Activated CD4-positive, CD25-positive, alpha-beta regulatory T cell treated with anti-CD3 and anti-CD28 coated beads, Interleukin-2, amount 50 U/mL, for 72 hours (primary cell): Measurements from ENCODE around the gene RAB33B.
"Not testable (repeated sequence)": the region's sequence is repeated elsewhere in the genome, so short reads cannot be mapped to it uniquely, and the experiment has no call there.

Source experiments
- DNase-seq: peaks from one replicate; pipeline ENCODE4 v3.0.0; 2021

The RAB33B gene

DNA sequence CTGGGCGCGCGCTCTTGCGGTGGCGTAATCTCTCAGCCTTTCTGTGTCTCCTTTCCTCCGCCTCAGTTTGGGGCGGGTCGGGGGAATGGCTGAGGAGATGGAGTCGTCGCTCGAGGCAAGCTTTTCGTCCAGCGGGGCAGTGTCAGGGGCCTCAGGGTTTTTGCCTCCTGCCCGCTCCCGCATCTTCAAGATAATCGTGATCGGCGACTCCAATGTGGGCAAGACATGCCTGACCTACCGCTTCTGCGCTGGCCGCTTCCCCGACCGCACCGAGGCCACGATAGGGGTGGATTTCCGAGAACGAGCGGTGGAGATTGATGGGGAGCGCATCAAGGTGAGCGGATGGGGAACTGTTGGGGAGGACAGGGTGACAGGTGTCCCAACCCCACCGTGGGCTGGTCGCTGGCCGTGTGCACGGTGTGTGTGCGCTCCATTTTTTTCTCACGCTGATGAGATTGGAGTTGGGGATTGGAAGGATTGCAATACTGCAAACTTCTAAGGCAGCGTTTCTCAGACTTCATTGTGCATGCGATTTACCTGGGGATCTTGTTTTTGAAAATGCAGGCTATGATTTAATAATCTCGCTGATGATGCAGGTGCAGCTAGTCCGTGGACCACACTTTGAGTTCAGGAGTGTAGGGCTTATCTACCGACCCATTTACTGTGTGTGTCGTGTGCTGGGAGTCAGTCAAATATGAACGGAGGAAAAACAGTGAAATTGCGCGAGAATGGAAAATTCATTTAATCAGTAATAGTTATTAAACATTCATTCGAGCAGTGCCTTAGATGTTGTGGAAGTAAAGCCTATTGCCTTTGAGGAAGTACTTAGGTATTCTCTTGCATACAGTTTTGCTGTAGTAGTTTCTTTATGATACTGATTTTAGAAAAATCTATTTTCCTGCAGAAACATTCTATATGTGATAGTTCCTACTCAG, at the start of gene RAB33B:
TSS of gene RAB33B (plus strand) at position 11 of the 935 bp plus-strand sequence. CDS start at position 86, 75 bp downstream.
- no peak for DNase-seq

DNA sequence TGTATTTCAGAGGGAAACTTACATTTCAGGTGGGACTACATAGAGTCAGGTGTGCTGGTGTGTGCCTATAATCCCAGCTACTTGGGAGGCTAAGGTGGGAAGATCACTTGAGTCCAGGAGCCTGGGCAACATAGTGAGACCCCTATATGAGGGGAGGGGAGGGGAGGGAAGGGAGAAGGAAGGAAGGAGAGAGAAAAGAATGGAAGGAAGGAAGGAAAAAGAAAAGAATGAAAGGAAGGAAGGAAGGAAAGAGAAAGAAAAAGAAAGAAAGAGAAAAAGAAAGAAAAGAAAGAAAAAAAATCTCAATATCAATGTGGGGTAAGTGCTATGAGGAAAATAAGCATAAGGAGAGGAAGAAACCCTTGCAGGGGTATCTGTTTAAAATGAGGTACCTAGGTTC, 43.6 kb upstream of the RAB33B start:
- DNase-seq, result no peak

DNA sequence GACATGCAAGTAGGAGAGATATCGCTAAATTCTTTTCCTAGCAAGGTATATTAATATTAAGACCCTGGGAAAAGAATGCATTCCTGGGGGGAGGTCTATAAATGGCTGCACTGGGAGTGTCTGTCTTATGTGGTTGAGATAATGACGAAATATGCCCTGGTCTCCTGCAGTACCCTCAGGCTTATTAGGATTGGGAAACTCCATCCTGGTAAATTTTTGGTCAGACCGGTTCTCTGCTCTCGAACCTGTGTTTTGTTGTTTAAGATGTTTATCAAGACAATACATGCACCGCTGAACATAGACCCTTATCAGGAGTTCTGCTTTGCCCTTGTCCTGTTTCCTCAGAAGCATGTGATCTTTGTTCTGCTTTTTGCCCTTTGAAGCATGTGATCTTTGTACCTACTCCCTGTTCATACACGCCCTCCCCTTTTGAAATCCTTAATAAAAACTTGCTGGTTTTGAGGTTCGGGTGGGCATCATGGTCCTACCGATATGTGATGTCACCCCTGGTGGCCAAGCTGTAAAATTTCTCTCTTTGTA, 39.2 kb upstream of the RAB33B start:
- DNase-seq, result not testable (repeated sequence)

DNA sequence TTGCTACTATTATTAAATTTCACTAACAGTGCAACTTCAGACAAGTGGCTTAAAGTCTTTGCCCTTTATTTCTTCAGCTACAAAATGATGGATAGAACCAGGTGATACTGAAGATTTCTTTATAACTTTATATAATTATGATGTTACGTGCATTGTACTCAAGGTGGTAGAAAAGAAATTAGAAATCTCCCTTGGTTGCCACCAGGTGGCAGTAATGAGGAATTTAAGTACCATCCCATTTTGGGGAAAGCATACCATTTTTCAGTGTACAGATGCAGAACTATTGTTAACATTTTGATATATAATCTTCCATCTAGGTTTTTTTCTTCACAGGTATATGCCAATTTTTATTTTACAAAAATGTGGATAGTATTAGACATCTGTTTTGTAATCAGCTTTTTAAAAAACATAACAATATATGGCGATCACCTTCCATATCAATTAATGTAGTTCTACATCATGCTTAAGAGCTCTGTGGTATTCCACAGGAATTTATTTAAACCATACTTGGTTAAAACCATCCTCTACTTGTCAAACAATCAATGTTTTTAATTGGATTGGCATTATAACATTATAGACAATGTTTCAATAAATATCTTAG, 37.7 kb upstream of the RAB33B start:
- DNase-seq, result no peak

DNA sequence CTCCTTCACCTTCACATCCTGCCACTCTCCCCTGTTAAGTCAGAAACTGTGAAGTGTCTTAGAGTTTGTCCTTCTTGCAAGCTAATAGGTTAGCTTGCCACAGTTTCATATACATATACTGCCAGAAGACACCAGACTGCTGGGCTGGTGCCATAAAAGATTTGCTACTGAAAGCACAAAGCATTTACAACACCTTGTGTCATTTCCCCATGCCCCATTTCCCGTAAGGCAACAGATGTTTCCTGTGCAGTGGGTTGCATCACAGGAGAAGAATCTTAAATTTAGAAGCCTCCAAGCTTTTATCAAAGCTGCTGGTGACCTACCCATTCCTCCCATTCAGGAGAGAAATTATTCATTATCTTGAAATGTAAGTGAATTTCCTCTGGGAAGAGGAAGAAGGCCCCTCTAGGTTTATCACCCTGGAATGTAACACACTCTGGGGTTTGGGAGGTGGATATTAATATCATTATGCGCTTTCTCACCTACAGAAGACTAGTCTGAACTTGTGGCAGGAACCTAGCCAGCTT, 34.5 kb upstream of the RAB33B start:
- no peak for DNase-seq

DNA sequence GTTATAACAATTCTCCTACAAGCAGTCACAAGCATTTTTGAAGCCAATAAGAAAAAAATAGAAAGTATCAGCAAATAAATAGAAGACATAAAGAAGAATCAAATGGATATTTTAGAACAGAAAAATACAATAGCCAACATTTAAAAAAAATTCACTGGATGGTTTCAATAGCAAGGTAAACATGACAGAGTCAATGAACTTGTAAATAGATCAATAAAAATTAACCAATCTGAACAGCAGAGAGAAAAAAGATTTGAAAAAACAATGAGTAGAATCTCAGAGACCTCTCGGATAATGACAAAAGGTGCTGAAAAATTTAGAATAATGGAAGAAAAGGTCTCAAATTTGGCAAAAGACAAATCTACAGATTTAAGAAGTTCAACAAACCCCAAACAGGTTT, 33.3 kb upstream of the RAB33B start:
- no peak for DNase-seq

DNA sequence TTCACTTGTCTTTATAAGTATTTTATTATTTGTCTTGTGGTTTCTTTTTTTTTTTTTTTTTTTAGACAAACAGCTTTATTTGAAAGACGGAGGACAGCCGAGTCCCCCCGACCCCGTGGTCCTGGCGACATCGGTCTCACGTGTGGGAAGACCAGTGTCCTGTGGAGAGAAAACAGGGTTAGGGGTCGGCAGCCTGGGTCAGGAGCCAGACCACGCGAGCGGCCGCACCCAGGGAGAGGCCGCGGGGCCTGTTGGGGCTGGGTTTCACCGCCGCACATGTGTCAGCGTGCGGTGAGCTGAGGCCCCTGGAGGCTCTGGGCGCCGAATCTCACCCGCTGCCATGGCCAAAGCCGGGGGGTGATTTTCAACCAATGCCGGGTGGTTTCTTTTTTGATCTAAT, 17.8 kb upstream of the RAB33B start:
- DNase-seq, result no peak

DNA sequence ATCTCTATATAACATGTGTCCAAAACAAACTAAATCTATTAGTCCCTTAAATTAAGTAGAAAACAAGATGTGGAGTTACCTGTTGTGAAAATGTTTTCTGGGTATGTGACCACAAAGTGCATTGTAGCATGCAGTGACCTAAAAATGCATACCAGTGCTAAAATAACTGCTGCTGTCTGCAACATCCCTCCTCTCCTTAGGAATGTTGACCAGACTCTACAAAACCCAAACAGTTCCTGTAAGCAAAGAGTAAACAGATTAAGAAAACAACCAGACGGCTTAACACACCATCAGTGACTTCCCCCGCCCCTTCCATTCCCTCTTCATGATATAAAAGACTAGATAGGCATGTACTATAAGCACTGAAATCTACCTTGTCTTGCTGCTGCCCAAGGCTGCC, 15.8 kb upstream of the RAB33B start:
- DNase-seq, result no peak

DNA sequence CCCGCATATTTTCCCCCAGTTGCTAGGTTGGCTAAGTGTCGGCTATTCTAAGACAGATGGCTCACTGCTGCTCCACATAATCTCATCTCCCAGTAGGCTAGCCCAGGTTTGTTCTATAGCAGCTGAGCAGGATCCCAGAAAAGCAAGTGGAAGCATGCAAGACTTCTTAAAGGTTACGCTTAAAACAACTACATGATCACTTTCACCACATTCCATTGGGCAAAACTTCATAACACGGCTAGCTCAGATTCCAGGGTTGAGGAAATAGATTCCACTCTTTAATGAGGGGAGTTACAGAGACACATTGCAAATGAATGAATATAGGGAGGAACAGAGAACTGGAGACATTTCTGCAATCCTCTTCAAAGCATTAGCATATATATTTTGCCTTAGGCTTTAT, 12.9 kb upstream of the RAB33B start:
- no peak for DNase-seq

DNA sequence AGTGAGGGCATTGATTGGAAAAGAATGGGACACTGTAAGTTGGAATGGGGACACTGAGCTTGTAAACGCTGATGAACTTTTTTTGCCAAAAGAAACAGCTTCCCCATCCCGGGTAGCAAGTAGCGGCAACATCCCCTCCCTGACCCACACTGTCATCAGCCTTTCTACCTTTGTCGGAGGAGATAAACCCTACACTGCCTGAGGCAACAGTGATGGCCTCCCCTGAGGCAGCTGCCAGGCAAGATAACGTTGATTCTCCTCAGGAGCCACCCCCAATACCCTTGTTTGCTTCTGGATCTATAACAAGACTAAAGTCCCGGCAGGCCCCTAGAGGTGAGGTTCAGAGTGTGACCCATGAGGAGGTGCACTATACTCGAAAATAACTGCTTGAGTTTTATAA, 10.3 kb upstream of the RAB33B start:
- no peak for DNase-seq

DNA sequence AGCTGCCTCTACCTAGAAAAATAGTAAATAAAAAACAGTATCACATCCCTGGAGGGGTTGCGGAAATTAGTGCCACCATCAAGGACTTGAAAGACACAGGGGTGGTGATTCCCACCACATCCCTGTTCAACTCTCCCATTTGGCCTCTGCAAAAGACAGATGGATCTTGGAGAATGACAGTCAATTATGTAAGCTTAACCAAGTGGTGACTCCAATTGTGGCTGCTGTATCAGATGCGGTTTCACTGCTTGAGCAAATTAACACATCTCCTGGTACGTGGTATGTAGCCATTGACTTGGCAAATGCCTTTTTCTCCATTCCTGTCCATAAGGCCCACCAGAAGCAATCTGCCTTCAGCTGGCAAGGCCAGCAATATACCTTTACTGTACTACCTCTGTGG, 9.0 kb upstream of the RAB33B start:
- not testable (repeated sequence) for DNase-seq

DNA sequence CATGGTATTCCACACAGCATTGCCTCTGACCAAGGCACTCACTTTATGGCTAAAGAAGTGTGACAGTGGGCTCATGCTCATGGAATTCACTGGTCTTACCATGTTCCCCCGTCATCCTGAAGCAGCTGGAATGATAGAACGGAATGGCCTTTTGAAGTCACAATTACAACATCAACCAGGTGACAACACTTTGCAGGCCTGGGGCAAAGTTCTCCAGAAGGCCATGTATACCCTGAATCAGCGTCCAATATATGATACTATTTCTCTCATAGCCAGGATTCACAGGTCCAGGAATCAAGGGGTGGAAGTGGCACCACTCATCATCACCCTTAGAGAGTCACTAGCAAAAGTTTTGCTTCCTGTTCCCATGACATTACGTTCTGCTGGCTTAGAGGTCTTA, 6.8 kb upstream of the RAB33B start:
- not testable (repeated sequence) for DNase-seq

DNA sequence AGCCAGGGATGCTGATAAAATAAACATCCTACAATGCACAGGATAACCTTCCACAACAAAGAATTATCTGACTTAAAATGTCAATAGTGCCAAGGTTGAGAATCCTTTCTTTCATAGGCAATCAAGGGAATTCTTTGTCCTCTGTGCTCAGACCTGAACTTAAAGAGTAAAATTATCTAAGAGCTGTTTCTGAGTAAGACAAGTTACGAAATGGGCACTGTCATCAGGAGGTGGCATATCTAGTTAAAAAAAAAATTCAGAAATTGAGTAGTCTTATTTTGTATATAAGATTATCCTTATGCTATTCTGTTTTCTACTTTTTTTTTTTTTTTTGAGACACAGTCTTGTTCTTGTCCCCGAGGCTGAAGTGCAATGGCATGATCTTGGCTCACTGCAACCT, 3.3 kb upstream of the RAB33B start:
- no peak for DNase-seq

DNA sequence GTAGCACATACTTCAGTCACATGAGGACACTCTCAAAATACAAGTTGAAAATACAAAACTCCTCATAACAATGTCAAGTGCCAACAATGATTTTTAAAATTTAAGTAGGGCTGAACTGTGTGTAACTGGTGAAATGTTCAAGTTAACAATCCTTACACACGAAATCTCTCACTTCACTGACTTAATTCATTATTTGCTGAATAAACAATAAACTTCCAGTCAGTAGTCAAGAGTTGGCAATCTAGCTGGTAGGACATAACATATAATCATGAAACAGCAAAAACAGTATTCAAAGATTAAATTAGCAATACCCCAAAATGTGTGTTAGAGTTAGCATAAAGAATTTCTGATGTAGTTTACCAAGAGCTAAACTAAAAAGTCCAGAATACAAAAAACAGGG, 1.9 kb upstream of the RAB33B start:
- no peak for DNase-seq

DNA sequence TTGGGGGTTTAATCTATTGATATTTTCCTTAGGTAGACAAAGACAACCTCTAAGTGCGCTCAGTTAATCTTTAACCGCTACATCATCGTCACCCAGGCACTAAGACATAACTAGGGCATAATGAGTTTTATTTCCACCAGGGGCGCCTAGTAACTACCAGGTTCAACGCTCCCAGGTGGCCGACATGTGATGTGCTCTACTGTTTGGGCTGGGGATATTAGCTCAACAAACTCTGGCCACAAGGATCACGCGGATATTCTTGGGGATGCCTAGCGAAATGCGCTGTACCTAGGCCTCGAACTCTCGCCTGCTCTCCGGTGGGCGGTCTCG, 915 bp upstream of the RAB33B start:
- DNase-seq, result no peak

DNA sequence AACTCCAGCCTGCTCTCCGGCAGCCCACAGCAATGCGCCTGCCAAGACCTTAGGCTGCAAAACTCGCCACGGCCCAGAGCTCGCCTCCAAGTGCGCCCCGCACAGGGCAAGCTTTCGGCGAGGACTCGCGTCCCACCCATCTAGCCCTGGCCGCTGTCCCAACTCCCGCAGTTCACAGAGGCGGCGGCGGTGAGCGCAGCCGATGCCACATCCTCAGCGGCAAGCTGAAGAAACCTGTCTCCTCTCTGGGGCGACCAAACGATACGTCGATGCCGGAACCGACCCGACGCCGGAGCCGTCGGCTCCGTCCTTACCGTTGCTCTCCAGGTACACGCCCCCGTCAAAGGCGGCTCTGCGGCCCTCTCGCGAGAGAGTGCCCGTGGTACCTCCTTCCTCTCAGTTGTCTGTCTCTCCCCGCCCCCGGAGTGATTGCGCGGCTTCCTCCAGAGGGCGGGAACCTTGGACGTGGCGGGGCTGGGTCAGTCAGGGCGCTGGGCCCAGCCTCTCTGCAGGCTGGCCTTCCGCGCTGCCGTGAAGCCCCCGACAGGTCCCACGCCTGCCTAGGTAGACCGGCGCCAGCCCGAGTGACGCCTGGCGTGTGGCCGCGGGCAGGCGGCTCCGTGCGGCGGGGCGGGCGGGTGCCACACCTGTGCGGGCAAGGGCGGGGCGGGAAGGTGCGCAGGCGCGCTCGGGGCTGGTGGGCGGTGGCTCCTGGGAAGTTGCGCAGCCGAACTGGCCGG, 380 bp upstream of the RAB33B start:
- peak; percentile 95 for DNase-seq

DNA sequence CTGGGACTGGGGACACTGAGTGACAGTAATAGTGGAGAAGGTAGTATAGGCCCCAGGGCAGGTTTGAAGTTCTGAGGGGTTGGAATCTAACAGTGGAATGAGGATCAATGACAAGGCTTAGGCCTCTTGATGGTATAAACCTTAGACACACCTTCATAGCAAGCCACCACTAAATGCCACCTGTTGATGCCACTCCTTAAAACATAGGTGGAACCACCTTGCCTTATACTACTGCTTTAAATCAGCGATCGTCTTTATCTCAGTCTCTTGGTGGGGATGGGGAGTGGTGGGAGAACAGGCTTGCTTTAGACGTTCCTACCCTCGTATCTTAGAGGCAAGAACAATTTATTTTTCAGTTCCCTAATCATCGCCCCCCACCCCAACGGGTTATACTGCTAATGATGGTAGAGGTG, 1.2 kb downstream of the RAB33B start:
- DNase-seq, result no peak

DNA sequence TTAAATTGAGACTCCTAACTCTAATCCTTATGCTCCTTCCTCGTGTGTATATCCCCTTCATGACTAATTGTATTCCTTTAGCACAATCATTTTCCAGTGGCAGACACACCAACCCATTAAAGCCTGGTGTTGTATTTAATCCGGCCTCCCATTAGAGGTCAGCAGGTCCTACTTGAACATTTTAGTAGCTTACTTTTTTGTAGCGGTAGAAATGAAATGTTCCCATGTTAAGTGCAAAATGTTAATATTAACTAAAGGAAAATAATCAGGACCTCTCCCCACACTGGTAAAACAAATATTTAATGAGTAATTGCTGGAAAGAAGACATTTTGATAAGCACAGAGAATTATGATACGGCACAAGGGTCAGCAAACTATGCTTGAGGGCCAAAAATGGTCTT, 3.4 kb downstream of the RAB33B start:
- DNase-seq, result no peak

DNA sequence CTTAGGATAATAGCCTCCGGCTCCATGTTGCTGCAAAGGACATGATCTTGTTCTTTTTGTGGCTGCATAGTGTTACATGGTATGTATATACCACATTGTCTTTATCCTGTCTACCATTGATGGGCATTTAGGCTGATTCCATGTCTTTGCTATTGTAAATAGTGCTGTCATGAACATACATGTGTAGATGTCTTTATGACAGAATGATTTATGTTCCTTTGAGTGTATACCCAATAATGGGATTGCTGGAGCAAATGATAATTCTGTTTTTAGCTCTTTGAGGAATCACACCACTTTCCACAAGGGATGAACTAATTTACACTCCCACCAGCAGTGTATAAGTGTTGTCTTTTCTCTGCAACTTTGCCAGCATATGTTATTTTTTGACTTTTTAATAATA, 4.6 kb downstream of the RAB33B start:
- no peak for DNase-seq

DNA sequence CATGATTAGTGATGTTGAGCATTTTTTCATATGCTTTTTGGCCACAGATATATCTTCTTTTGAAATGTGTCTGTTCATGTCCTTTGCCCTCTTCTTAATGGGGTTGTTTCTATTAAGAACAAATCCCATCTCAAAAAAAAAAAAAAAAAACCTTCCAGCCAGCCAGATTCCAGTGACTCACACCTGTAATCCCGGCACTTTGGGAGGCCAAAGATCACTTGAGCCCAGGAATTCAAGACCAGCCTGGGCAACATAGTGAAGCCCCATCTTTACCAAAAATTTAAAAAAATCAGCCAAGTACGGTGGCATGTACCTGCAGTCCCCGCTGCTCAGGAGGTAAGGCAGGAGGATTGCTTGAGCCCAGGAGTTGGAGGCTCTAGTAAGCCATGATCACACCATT, 5.1 kb downstream of the RAB33B start:
- no peak for DNase-seq

DNA sequence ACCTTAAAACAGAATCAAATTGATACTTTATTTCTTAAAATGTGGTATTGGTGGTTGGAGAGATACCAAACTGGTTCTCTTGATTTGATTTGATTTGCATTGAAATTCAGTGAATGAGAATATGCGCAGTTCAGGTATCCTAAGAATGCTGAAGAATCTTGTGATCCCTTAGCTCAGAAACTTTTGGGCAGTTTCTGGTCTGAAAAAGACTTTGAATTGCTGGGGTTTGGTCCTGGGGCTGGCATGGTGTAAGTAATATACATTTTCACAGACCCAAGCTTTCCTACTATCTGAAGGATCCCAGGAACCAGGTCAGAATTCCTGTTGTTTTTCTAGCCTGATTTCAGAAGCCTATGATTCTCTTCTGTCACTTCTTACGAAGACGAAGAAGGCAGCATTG, 6.6 kb downstream of the RAB33B start:
- no peak for DNase-seq

DNA sequence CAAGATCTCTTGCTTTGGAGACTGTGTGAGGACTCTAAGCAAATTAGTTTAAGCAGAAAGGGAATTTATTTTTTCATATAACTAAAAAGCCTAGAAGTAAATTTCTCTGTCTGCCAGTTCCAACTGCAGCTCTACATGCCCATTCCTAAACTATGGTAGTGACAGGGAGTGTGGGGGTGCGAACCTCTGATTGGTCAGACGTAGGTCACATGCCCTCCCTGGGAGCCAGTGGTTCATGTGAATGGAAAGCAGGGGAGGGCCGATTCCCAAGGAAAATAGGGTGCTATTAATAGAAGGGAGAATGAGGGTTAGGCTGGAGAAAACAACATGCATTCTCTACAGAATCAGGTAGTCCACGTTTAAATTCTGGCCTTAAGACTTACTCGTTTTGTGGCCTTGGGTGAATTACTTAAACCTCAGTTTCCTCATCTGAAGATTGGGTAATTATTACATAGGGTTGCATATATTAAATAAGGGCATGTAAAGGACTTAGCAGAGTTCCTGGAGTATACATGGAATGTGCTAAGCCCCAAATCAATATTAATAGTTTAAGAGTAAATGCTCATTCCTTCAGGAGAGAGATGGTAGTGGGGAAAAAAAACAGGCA, 7.2 kb downstream of the RAB33B start:
- DNase-seq, result no peak

DNA sequence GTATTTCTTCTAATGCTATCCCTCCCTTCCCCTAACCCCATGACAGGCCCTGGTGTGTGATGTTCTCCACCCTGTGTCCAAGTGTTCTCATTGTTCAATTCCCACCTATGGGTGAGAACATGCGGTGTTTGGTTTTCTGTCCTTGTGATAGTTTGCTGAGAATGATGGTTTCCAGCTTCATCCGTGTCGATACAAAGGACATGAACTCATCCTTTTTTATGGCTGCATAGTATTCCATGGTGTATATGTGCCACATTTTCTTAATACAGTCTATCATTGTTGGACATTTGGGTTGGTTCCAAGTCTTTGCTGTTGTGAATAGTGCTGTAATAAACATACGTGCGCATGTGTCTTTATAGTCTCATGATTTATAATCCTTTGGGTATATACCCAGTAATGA, 10.6 kb downstream of the RAB33B start:
- DNase-seq, result not testable (repeated sequence)
